HEK293 (cell line): ENCODE measurements around the gene GALNS.

Source experiments
- ZNF23 ChIP-seq: fragments of 450-650 bp; formaldehyde crosslinking; IDR thresholded peaks from 2 replicates; pipeline ENCODE4 v1.5.1; 2016; ENCODE audit warnings: missing biosample characterization, missing genetic modification characterization, borderline replicate concordance
- ZNF510 ChIP-seq: fragments of 450-650 bp; formaldehyde crosslinking; IDR thresholded peaks from 2 replicates; pipeline ENCODE4 v1.5.1; 2018; ENCODE audit warnings: mild to moderate bottlenecking, missing genetic modification characterization, missing biosample characterization; ENCODE audit not compliant: insufficient replicate concordance
- ZNF518A ChIP-seq: fragments of 450-650 bp; formaldehyde crosslinking; conservative IDR thresholded peaks from 2 replicates; pipeline ENCODE4 v1.5.1; 2016; ENCODE audit warnings: low read depth, missing biosample characterization, missing genetic modification characterization
- ZSCAN18 ChIP-seq: fragments of 450-650 bp; formaldehyde crosslinking; IDR thresholded peaks from 2 replicates; pipeline ENCODE4 v1.5.1; 2016; ENCODE audit warnings: missing biosample characterization, missing genetic modification characterization

- TF ChIP-seq ZNF510 (tag by site-specific recombination) (no peak), ZNF23 (tag by site-specific recombination) (no peak), ZSCAN18 (tag by site-specific recombination) (no peak), ZNF518A (tag by site-specific recombination) (no peak)
Measured at GRCh38 chr16:88859381-88860091, 2.8 kb upstream of the GALNS start.
